NCI-H69 (cell line): Measurements from ENCODE around the gene PCSK6.
"Not testable (repeated sequence)": the region's sequence is repeated elsewhere in the genome, so short reads cannot be mapped to it uniquely, and the experiment has no call there.

ENCODE experiments used
- DNase-seq: peaks from one replicate; lab custom pipeline; 2025; lab: John Stamatoyannopoulos, UW

PCSK6 gene

DNA sequence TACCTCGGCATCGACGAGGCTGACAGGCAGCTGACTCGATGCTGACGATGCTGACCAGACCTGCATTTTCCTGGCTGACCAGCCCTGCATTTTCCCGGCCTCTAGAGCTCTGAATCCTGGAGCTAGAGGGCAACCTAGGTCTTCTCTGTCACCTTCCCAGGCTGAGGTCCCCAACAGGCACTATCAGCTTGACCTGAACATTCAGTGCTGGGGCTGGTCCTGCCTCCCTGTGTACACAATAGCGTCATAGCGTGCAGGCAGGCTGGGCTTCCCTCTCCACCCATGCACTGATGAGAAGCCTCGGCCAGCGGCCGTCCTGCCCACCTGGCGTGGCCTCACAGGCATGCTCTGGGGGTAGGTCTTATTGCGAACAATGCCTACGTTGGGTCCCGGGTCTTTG, 132.2 kb downstream of the PCSK6 start:
- DNase-seq = no peak

DNA sequence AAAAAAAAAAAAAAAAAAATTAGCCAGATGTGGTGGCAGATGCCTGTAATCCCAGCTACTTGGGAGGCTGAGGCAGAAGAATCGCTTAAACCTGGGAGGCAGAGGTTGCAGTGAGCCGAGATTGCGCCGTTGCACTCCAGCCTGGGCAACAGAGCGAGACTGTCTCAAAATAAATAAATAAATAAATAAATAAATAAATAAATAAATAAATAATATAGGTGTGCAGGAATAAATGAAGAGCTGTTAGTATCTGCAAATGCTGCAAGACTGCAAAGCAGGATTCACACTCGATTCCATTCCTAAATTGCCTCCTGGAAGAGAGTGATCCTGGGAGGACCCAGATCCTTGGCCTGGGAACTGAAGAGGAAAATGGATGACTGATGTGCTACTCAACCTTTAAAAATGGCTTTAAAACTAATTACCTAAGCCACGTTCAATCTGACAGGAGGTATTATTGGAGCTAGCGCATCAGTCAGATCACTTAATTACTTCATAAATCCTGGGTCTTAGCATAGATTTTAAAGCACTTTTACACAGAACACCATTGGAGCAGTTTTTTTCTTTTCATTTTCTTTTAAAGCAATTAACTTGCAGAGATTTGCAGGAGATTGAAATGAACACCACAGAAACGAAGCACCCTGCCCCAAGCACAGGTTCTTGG, 132.9 kb downstream of the PCSK6 start:
- DNase-seq = not testable (repeated sequence)

DNA sequence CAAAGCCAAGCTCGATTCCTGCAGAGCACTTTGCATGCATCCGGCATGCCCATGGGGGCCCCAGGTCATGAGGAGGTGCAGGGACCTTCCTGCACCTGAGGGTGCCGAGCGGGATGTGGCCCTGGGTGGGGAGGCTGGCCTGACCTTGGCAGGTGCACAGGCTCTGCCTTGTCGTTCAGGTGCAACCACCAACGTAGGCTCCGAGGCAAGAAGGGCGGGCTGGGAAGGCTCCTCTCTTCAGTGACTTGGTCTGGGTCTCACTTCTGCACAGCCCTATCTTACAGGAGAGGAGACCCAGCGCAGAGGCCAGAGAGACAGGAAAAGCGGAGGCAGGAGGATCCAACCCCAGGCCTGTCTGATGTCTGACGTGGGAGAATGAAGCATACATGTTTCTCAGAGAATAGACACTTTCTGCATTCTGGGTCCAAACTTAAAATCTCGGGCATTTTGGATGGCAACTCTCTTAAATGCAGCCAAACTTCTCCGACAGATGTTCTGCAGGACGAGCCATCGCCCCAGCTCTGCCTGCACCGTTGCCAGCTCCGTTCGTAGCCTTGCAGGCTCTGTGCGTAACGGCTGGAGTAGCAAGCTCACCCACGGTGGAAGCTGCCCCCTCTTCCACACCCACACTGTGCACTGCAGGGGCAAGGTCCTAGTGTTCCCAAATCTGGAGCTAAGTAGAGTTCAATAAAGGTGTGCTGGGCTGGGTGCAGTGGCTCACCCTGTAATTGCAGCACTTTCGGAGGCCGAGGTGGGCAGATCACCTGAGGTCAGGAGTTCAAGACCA, 133.6 kb downstream of the PCSK6 start:
- no peak for DNase-seq

DNA sequence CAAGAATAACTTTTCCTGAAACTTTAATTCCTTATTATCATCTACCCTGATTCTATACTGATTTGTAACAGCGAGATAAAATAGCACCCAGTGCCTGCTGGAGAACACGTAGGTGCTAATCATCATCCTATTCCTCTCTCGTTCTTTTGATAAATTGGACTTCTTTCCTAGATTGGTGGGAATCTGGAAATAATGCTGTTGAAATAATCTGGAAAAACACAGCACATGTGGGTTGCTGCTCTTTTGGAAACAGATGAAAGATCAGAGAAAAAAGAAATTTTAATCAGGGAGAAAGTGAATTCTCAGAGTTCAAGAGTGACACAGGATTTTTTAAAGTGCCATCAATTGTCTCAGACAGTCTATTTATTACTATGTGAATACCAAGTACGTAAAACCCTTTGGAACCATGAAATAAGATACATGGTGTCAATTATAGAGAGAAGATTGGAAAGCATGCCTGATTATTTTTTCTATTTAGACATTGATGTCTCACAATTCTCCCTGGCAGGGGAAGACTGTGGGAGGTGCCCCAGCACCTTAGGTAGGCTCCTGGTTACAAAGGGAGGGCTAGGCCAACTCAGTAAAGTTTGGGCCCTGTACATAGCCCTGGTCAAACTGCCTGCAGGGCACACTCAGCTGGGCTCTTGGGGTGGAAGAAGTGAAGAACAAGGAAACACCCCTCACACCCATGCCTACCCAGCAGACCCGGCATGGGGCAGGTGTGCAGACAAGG, 134.4 kb downstream of the PCSK6 start:
- no peak for DNase-seq

- no peak for DNase-seq
Measured at GRCh38 chr15:101353240-101353639, 136.3 kb downstream of the PCSK6 start.

- DNase-seq = peak; percentile 38
Measured at GRCh38 chr15:101351736-101352135, 137.8 kb downstream of the PCSK6 start.

DNA sequence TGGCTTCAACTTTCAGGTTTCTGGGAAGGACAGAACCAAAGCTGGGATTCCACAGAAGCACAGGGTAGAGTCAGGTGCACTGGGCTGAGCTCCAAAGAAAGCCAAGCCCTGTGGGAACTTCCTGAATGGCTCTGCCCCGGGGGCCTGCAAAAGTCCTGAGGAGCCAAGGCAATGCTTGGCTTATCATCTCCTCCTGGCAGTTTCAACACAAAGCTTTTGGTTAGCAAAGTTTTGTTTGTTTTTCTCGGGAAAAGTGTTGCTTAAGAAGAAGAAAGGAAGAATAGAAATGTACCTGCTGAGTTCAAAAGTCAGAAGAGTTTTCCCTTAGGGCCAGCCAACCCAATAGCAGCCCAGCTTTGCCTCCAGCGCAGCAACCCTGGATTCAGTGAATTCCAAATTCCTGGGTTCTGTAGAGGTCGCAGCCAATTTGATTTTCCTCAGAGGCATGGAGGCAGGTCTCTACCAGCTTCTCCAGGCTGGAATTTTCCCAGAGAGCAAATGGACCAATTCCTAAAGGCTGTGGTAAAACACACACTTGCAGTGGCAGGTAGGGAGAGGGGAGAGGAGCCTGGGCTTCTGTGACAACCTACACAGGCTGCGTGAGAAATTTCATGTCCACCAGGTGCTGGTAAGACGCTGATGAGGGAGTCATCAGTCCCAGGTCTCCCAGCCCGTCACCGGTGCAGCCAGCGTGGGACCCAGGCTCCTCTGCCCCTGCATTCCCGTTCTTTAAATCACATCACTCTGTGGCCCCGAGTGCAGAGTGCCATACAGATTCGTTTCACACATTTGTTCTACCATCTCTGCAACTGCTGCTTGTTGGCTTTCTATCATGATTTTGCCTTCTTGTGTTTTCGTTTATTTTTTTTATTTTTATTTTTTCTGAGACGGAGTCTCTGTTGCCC, 140.2 kb downstream of the PCSK6 start:
- no peak for DNase-seq

- DNase-seq = no peak
Measured at GRCh38 chr15:101348643-101349042, 140.9 kb downstream of the PCSK6 start.

DNA sequence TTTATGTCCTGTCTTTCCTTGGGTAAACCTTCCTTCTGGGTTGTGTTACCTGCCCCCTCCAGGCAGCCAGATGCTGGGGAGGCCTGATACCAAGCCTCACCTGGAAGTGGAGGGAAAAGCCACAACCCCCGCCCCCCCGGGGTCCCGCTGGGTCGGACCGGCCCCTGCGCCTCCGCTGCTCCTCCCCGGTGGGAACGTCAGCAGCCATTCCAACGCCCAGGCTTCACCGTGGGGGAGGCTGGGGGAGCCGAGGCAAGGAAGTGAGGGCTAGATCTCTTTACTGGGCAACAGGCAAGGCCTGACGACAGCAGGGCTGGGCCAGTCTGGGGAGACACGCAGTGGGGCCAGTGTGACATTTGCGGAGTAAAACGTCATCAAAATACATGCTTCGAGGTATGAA, 141.5 kb downstream of the PCSK6 start:
- DNase-seq = no peak

GRCh38 chr15:101347454-101347853, 142.1 kb downstream of the PCSK6 start:
- DNase-seq = no peak

DNA sequence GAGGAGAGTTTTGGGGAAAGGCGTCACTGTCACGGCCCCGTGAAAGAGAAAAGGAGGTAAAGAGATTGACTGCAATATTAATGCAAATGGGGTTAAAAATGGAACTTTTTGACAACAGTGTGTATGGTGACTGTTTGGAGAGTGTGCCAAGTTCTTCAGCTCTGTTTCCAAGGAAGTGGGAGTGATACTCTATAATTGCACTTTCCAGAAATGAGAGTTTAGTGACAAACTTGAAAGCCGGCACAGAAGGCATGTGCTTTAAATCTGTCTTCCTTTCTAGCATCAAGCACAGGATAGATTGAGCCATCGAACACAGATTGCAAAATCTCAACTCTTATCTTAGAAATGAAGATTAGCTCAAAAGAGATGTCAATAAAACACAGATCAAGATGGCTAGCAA, 142.6 kb downstream of the PCSK6 start:
- DNase-seq = no peak

- no peak for DNase-seq
Measured at GRCh38 chr15:101342056-101342455, 147.5 kb downstream of the PCSK6 start.

DNA sequence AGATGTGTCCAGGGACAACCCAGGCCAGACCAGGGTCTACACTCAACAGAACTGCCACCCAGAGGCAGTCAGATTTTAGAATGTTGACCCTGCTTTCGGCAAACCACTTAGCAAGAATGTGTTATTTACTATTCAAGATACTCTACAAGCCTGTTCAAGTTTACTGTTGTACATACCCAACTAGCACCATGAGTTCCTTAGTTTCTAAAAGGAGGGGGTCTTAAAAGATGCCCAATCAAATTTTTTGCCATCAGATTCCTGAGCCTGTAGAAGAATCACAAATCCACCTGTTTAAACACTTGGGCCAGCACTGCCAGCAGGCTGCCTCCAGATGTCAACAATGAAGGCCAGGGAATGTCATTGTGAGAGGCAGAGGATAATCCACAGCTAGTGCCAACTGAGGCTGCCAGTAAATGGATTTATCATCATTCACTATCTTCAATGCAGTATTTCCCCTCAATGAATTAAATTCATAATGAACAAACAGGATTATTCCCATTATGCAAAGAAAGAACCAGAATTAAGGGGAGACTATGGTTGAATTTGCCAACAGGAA, 150.9 kb downstream of the PCSK6 start:
- DNase-seq = no peak

GRCh38 chr15:101337976-101338375, 151.5 kb downstream of the PCSK6 start:
- DNase-seq = no peak

GRCh38 chr15:101333907-101334789, 155.4 kb downstream of the PCSK6 start:
- not testable (repeated sequence) for DNase-seq

- DNase-seq = peak; percentile 13
Measured at GRCh38 chr15:101332061-101332467, 157.4 kb downstream of the PCSK6 start.

- no peak for DNase-seq
Measured at GRCh38 chr15:101329867-101330380, 159.6 kb downstream of the PCSK6 start.

DNA sequence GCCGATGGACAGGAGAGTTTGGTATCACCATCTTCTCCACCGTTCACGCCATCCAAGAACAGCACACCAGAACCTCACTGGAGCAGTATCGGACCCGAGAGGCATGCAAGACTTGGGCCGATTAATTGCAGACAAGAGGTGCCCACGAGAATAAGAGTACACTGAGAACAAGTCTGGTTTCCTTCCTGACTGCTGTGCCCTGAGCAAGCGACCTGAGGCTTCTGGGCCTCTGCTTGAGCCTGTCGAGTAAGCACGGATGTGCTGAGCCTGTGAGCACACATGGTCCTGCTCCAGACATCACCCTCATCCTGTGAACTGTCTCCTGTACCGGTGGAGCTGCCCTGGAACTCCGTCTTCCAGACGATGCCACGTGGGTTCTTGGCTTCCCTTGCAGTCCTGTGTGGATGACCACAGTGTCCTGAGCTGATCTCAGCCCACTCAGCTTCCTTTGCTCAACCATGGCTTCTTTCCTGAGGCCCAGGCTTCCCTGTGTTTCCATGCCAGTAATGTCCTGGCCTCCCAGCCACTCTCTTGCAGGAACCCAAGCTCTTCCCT, 160.1 kb downstream of the PCSK6 start:
- no peak for DNase-seq

DNA sequence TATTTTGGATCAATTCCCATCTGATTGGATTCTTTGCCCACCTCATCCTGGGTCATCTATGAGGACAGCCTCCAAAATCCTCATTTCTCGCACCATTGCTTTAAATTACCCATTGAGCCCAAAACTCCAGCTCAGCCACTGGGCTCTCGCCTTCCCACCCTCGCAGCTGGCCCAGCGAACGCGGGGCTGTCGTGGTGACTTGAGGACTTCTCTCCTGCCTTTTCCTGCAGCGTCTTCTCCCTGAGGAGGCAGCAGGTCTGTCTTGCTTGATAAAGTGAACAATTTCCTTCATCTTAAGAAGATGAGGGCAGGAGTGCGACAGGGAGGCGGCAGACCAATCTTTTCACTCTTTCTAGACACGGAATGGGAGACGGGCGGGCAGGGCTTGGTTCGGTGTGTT, 161.5 kb downstream of the PCSK6 start:
- DNase-seq = no peak

GRCh38 chr15:101327147-101327740, 162.3 kb downstream of the PCSK6 start:
- no peak for DNase-seq
